ENCODE data around the gene PAWR. TPM values are rescaled to one million over a fixed set of nuclear protein-coding genes. Genes with fewer than 3 reads are reported as not detected.

The PAWR gene
- total and polyA plus RNA-seq, 2 of the 13 experiments (the other 11 are each of a cell fraction or from before 2014, with no cell fraction given): 29.1 to 36.1 TPM

- no peak for TF ChIP-seq CREB3 (CRISPR knock-in tag; IDR thresholded peaks at IDR 0.05)
- no peak for TF ChIP-seq ZMAT5 (CRISPR knock-in tag; IDR thresholded peaks at IDR 0.05; ENCODE audit: borderline replicate concordance, low read depth)
- TF ChIP-seq ZXDC (CRISPR knock-in tag; IDR thresholded peaks at IDR 0.05): no peak
- TF ChIP-seq ZNF687 (CRISPR knock-in tag; IDR thresholded peaks at IDR 0.05): peak; percentile 10; the same call in 1 of the 2 replicates
- TF ChIP-seq HES4 (CRISPR knock-in tag; IDR thresholded peaks at IDR 0.05; ENCODE audit: borderline replicate concordance): 0 out of 2 replicates have a peak, but pooled peaks have one; percentile 58
- no peak for TF ChIP-seq NFRKB (IDR thresholded peaks at IDR 0.05)
- TF ChIP-seq ZNF232 (CRISPR knock-in tag; IDR thresholded peaks at IDR 0.05; ENCODE audit: borderline replicate concordance): 0 out of 2 replicates have a peak, but pooled peaks have one; percentile 25
- TF ChIP-seq ZNF160 (CRISPR knock-in tag; IDR thresholded peaks at IDR 0.05): no peak
- TF ChIP-seq CEBPG (CRISPR knock-in tag; IDR thresholded peaks at IDR 0.05): no peak
- TF ChIP-seq CBFB (CRISPR knock-in tag; IDR thresholded peaks at IDR 0.05): no peak
- no peak for TF ChIP-seq FOXA3 (CRISPR knock-in tag; IDR thresholded peaks at IDR 0.05)
- TF ChIP-seq SMAD9 (CRISPR knock-in tag; IDR thresholded peaks at IDR 0.05): no peak
- TF ChIP-seq ZNF792 (CRISPR knock-in tag; IDR thresholded peaks at IDR 0.05): peak; percentile 17; the same call in 1 of the 2 replicates
- TF ChIP-seq ZNF275 (CRISPR knock-in tag; IDR thresholded peaks at IDR 0.05; ENCODE audit: borderline replicate concordance): no peak
- no peak for TF ChIP-seq ZNF430 (CRISPR knock-in tag; IDR thresholded peaks at IDR 0.05)
- TF ChIP-seq PLRG1 (conservative IDR thresholded peaks at IDR 0.05): no peak
- no peak for TF ChIP-seq NR2F1 (CRISPR knock-in tag; IDR thresholded peaks at IDR 0.05)
- no peak for TF ChIP-seq MLXIP (CRISPR knock-in tag; IDR thresholded peaks at IDR 0.05; ENCODE audit: borderline replicate concordance)
- no peak for TF ChIP-seq RARA (CRISPR knock-in tag; IDR thresholded peaks at IDR 0.05)
Observed at GRCh38 chr12:79690142-79690637, 574 bp downstream of the PAWR start (continued).
